Measurements from ENCODE around the gene KCTD19.

The KCTD19 gene

GRCh38 chr16:67301080-67301782, 25.3 kb downstream of the KCTD19 start:
- no peak overlapping the region for H3K9ac ChIP-seq (ENCODE audit: low read depth in 1 of 2, low read length in 2 of 2)
- H3K27me3 ChIP-seq (ENCODE audit: control insufficient read depth in 2 of 2, insufficient read depth in 2 of 2, low read length in 2 of 2): no peaks in the 10 kb centered on the region
- no peak overlapping the region for H3K27ac ChIP-seq (ENCODE audit: low read depth in 2 of 2, low read length in 2 of 2)

GRCh38 chr16:67299269-67299668, 27.3 kb downstream of the KCTD19 start:
- no peak overlapping the region for H3K9ac ChIP-seq (ENCODE audit: low read depth in 1 of 2, low read length in 2 of 2)
- H3K27ac ChIP-seq (ENCODE audit: low read depth in 2 of 2, low read length in 2 of 2): no peak overlapping the region
- no peaks in the 10 kb centered on the region for H3K4me1 ChIP-seq (ENCODE audit: control insufficient read depth in 2 of 2, insufficient read depth in 2 of 2, low read length in 2 of 2)
- H3K4me3 ChIP-seq (ENCODE audit: low read length in 2 of 2): no peak overlapping the region
- no peaks in the 10 kb centered on the region for H3K9me3 ChIP-seq (ENCODE audit: control insufficient read depth in 2 of 2, low read length in 2 of 2)
- no peaks in the 10 kb centered on the region for H3K36me3 ChIP-seq (ENCODE audit: control insufficient read depth in 2 of 2, insufficient read depth in 2 of 2, low read length in 2 of 2)
- H3K27me3 ChIP-seq (ENCODE audit: control insufficient read depth in 2 of 2, insufficient read depth in 2 of 2, low read length in 2 of 2): no peaks in the 10 kb centered on the region

More at GRCh38 chr16:67301080-67301782, 25.3 kb downstream of the KCTD19 start:
- Histone ChIP-seq H3K36me3 (ENCODE audit: control insufficient read depth in 2 of 2, insufficient read depth in 2 of 2, low read length in 2 of 2) (no peaks in the 10 kb centered on the region), H3K4me3 (ENCODE audit: low read length in 2 of 2) (no peak overlapping the region), H3K9me3 (ENCODE audit: control insufficient read depth in 2 of 2, low read length in 2 of 2) (no peaks in the 10 kb centered on the region), H3K4me1 (ENCODE audit: control insufficient read depth in 2 of 2, insufficient read depth in 2 of 2, low read length in 2 of 2) (no peaks in the 10 kb centered on the region)

GRCh38 chr16:67298277-67298676, 28.3 kb downstream of the KCTD19 start:
- H3K36me3 ChIP-seq (ENCODE audit: control insufficient read depth in 2 of 2, insufficient read depth in 2 of 2, low read length in 2 of 2): no peaks in the 10 kb centered on the region
- H3K4me3 ChIP-seq (ENCODE audit: low read length in 2 of 2): no peak overlapping the region
- H3K9ac ChIP-seq (ENCODE audit: low read depth in 1 of 2, low read length in 2 of 2): no peak overlapping the region
- no peaks in the 10 kb centered on the region for H3K27me3 ChIP-seq (ENCODE audit: control insufficient read depth in 2 of 2, insufficient read depth in 2 of 2, low read length in 2 of 2)
- no peaks in the 10 kb centered on the region for H3K4me1 ChIP-seq (ENCODE audit: control insufficient read depth in 2 of 2, insufficient read depth in 2 of 2, low read length in 2 of 2)
- H3K27ac ChIP-seq (ENCODE audit: low read depth in 2 of 2, low read length in 2 of 2): no peak overlapping the region
- H3K9me3 ChIP-seq (ENCODE audit: control insufficient read depth in 2 of 2, low read length in 2 of 2): no peaks in the 10 kb centered on the region

GRCh38 chr16:67296420-67296819, 30.1 kb downstream of the KCTD19 start:
- no peaks in the 10 kb centered on the region for H3K36me3 ChIP-seq (ENCODE audit: control insufficient read depth in 2 of 2, insufficient read depth in 2 of 2, low read length in 2 of 2)
- no peak overlapping the region for H3K4me3 ChIP-seq (ENCODE audit: low read length in 2 of 2)
- H3K4me1 ChIP-seq (ENCODE audit: control insufficient read depth in 2 of 2, insufficient read depth in 2 of 2, low read length in 2 of 2): no peaks in the 10 kb centered on the region
- no peak overlapping the region for H3K27ac ChIP-seq (ENCODE audit: low read depth in 2 of 2, low read length in 2 of 2)
- no peaks in the 10 kb centered on the region for H3K9me3 ChIP-seq (ENCODE audit: control insufficient read depth in 2 of 2, low read length in 2 of 2)
- H3K27me3 ChIP-seq (ENCODE audit: control insufficient read depth in 2 of 2, insufficient read depth in 2 of 2, low read length in 2 of 2): no peaks in the 10 kb centered on the region
- no peak overlapping the region for H3K9ac ChIP-seq (ENCODE audit: low read depth in 1 of 2, low read length in 2 of 2)

- Histone ChIP-seq H3K4me1 (ENCODE audit: control insufficient read depth in 2 of 2, insufficient read depth in 2 of 2, low read length in 2 of 2) (no peaks in the 10 kb centered on the region), H3K27ac (ENCODE audit: low read depth in 2 of 2, low read length in 2 of 2) (no peak overlapping the region), H3K36me3 (ENCODE audit: control insufficient read depth in 2 of 2, insufficient read depth in 2 of 2, low read length in 2 of 2) (no peaks in the 10 kb centered on the region), H3K9ac (ENCODE audit: low read depth in 1 of 2, low read length in 2 of 2) (no peak overlapping the region), H3K4me3 (ENCODE audit: low read length in 2 of 2) (no peak overlapping the region), H3K9me3 (ENCODE audit: control insufficient read depth in 2 of 2, low read length in 2 of 2) (no peaks in the 10 kb centered on the region), H3K27me3 (ENCODE audit: control insufficient read depth in 2 of 2, insufficient read depth in 2 of 2, low read length in 2 of 2) (no peaks in the 10 kb centered on the region)
Observed at GRCh38 chr16:67294938-67295361, 31.6 kb downstream of the KCTD19 start.

GRCh38 chr16:67294171-67294757, 32.3 kb downstream of the KCTD19 start:
- no peaks in the 10 kb centered on the region for H3K4me1 ChIP-seq (ENCODE audit: control insufficient read depth in 2 of 2, insufficient read depth in 2 of 2, low read length in 2 of 2)
- H3K4me3 ChIP-seq (ENCODE audit: low read length in 2 of 2): no peak overlapping the region
- no peaks in the 10 kb centered on the region for H3K36me3 ChIP-seq (ENCODE audit: control insufficient read depth in 2 of 2, insufficient read depth in 2 of 2, low read length in 2 of 2)
- H3K9me3 ChIP-seq (ENCODE audit: control insufficient read depth in 2 of 2, low read length in 2 of 2): no peaks in the 10 kb centered on the region
- no peak overlapping the region for H3K27ac ChIP-seq (ENCODE audit: low read depth in 2 of 2, low read length in 2 of 2)
- no peaks in the 10 kb centered on the region for H3K27me3 ChIP-seq (ENCODE audit: control insufficient read depth in 2 of 2, insufficient read depth in 2 of 2, low read length in 2 of 2)
- H3K9ac ChIP-seq (ENCODE audit: low read depth in 1 of 2, low read length in 2 of 2): no peak overlapping the region

GRCh38 chr16:67291461-67291860, 35.1 kb downstream of the KCTD19 start:
- no peaks in the 10 kb centered on the region for H3K27me3 ChIP-seq (ENCODE audit: control insufficient read depth in 2 of 2, insufficient read depth in 2 of 2, low read length in 2 of 2)
- no peaks in the 10 kb centered on the region for H3K4me1 ChIP-seq (ENCODE audit: control insufficient read depth in 2 of 2, insufficient read depth in 2 of 2, low read length in 2 of 2)
- H3K9me3 ChIP-seq (ENCODE audit: control insufficient read depth in 2 of 2, low read length in 2 of 2): no peaks in the 10 kb centered on the region
- no peak overlapping the region for H3K9ac ChIP-seq (ENCODE audit: low read depth in 1 of 2, low read length in 2 of 2)
- no peak overlapping the region for H3K27ac ChIP-seq (ENCODE audit: low read depth in 2 of 2, low read length in 2 of 2)
- no peaks in the 10 kb centered on the region for H3K36me3 ChIP-seq (ENCODE audit: control insufficient read depth in 2 of 2, insufficient read depth in 2 of 2, low read length in 2 of 2)
- H3K4me3 ChIP-seq (ENCODE audit: low read length in 2 of 2): no peak overlapping the region

GRCh38 chr16:67287960-67288359, 38.6 kb downstream of the KCTD19 start:
- Histone ChIP-seq H3K4me1 (ENCODE audit: control insufficient read depth in 2 of 2, insufficient read depth in 2 of 2, low read length in 2 of 2) (peaks cover 0 to 4% of the 10 kb centered on the region in 2 donors), H3K4me3 (ENCODE audit: low read length in 2 of 2) (no peak overlapping the region), H3K9me3 (ENCODE audit: control insufficient read depth in 2 of 2, low read length in 2 of 2) (no peaks in the 10 kb centered on the region), H3K36me3 (ENCODE audit: control insufficient read depth in 2 of 2, insufficient read depth in 2 of 2, low read length in 2 of 2) (no peaks in the 10 kb centered on the region), H3K27ac (ENCODE audit: low read depth in 2 of 2, low read length in 2 of 2) (no peak overlapping the region), H3K27me3 (ENCODE audit: control insufficient read depth in 2 of 2, insufficient read depth in 2 of 2, low read length in 2 of 2) (no peaks in the 10 kb centered on the region), H3K9ac (ENCODE audit: low read depth in 1 of 2, low read length in 2 of 2) (no peak overlapping the region)

- peaks cover 0 to 4% of the 10 kb centered on the region in 2 donors for H3K4me1 ChIP-seq (ENCODE audit: control insufficient read depth in 2 of 2, insufficient read depth in 2 of 2, low read length in 2 of 2)
- H3K27me3 ChIP-seq (ENCODE audit: control insufficient read depth in 2 of 2, insufficient read depth in 2 of 2, low read length in 2 of 2): no peaks in the 10 kb centered on the region
- no peaks in the 10 kb centered on the region for H3K36me3 ChIP-seq (ENCODE audit: control insufficient read depth in 2 of 2, insufficient read depth in 2 of 2, low read length in 2 of 2)
Observed at GRCh38 chr16:67286441-67287235, 39.9 kb downstream of the KCTD19 start.

More at GRCh38 chr16:67286441-67287235, 39.9 kb downstream of the KCTD19 start:
- Histone ChIP-seq H3K27ac (ENCODE audit: low read depth in 2 of 2, low read length in 2 of 2) (no peak overlapping the region), H3K9ac (ENCODE audit: low read depth in 1 of 2, low read length in 2 of 2) (no peak overlapping the region), H3K4me3 (ENCODE audit: low read length in 2 of 2) (no peak overlapping the region), H3K9me3 (ENCODE audit: control insufficient read depth in 2 of 2, low read length in 2 of 2) (no peaks in the 10 kb centered on the region)

Measured in mucosa of rectum (tissue), 2 donors.